GM21526 (cell line): ENCODE data around the gene OR14K1.
"Not testable (repeated sequence)": the region's sequence is repeated elsewhere in the genome, so short reads cannot be mapped to it uniquely, and the experiment has no call there.

ENCODE experiments used
- ATAC-seq: cut with Tn5 transposase; IDR thresholded peaks from one replicate; pipeline ENCODE4 v1.9.1; 2021; ENCODE audit warnings: moderate library complexity; ENCODE audit not compliant: unreplicated experiment, low FRiP score

OR14K1 gene

DNA sequence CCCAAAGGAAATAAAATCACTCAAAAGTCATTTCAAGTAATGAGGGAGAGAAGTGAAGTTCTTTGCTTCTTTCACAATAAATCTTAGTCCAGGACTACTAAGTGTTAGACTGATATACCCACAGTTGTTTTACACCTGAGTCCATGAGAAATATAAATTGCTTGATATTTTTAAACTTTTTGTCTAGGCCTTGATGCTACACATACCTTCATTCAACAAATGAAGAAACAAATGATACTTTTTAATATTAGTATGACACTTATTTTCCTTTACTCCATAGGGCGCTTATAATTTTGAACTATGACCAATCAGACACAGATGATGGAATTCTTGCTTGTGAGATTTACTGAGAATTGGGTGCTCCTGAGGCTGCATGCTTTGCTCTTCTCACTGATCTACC is at the start of gene OR14K1:
OR14K1 (plus strand) TSS at position 301 of the 400 bp plus-strand sequence; CDS start at position 301, 0 bp downstream.
- no peak for ATAC-seq

DNA sequence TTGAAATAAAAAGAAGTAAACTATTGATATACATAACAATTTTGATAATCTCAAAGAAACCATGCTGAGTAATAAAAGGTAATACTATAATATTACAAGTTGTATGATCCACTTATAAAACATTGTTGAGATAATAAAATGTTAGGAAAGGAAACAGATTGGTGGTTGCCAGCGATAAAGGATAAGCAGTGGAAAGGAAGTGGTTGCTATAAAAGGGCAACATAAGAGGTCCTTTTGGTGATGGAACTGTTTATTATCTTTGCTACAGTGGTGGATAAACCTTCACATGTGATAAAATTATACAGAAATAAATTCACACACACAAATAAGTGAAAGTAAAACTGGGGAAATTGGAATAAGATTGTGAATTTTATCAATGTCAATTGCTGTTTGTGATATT is 37.1 kb upstream of the OR14K1 start:
- no peak for ATAC-seq

DNA sequence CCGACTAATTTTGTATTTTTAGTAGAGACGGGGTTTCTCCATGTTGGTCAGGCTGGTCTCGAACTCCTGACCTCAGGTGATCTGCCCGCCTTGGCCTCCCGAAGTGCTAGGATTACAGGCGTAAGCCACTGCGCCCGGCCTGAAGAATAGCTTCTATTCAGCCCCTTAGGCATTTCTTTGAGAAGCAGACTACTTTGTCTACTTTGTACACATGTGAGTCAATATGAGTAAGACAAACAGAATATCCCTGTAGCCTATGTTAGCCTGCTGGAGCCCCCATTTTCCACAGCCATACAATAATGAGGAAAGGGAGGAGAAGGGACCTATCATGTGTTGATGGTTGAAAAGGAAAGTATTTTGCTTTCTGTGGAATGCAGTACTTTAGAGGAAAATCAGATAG is 27.7 kb upstream of the OR14K1 start:
- not testable (repeated sequence) for ATAC-seq

DNA sequence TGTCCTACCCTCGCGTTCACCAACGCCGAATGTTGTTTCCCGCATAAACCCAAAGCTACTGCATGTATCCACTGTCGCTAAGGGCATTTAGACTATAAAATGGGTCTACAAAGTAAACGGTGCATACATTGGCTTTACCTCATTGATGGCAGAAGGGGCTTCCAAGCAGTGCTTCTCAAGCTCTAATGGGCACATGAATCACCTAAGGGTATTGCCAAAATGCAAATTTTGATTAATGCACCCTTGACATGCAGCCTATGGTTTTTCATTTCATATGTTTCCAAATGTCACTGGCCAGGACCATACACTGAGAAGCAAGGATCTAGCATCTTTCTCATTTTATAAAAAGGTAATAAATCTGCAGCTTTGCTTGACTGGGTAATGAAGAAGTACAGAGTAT is 24.7 kb upstream of the OR14K1 start:
- no peak for ATAC-seq

- ATAC-seq, result no peak
Observed at GRCh38 chr1:247716546-247716945, 21.9 kb upstream of the OR14K1 start, which contains the start of gene OR6F1. TSS of gene OR6F1 (minus strand) at chr1:247716646. CDS start at chr1:247712755, 3,891 bp downstream.

GRCh38 chr1:247721222-247721621 is 17.2 kb upstream of the OR14K1 start:
- ATAC-seq, result no peak

DNA sequence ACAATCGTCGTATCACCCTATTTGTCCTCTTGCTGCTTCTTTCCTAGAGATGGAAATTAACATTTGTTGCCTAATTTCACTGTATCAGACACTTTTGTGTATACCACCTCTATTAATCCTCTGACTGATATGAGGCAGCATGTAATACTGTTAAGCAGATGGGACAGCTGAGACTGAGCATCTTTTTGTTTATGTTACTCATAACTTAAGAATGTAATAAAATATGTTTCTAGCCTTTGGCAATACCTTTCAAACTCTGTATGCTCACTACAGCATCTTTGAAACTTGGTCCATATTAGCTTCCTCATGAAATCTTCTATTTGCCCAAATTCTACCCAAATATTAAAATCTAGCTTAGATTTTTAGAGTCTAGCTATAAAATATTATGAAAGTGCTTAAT is 2.3 kb downstream of the OR14K1 start:
- no peak for ATAC-seq

DNA sequence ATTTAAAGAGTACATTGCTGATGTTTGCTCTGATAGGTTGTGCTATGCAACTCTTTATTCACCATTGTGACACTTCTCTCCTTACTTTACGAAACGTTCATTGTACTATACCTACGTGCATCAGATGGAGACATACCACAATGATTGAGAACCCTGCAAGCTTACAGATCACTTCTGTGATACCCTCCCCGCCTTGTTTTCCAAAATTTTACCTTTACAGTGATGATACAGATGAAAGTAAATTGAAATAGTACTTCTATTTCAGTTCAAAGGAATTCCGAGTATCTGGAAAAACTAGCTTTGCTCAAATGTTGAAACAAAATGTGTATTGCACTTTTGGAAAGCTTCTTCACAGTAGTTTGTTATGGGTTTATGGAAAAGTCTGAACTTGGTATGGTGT is 3.3 kb downstream of the OR14K1 start:
- no peak for ATAC-seq

GRCh38 chr1:247742215-247742760 is 3.9 kb downstream of the OR14K1 start:
- ATAC-seq, result not testable (repeated sequence)

DNA sequence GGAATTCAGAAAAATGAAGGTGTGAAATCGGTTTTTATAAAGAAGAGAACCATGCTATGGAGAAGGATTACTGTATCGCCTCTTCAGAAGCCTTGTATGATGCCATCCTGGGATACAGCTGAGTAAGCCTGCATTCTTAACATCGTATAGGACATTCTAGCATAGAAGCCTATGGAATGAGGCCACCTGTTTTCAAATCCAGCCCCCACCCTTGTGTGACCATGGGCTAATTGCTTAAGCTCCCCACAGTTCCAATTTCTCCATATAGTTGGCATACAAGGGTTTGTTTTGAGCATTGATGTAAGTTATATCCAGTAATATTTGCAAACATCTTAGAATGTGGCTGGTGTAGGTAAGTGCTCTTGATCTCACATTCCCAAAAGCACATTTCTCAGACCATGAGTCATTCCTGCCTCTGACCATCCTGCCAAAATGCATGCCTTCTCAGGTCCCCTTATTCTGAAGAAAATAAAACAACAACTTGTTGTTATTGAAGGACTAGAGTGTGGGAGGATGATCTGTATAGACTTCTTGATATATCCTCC is 8.0 kb downstream of the OR14K1 start:
- ATAC-seq, result no peak

- no peak for ATAC-seq
Observed at GRCh38 chr1:247747616-247748015, 9.2 kb downstream of the OR14K1 start.

DNA sequence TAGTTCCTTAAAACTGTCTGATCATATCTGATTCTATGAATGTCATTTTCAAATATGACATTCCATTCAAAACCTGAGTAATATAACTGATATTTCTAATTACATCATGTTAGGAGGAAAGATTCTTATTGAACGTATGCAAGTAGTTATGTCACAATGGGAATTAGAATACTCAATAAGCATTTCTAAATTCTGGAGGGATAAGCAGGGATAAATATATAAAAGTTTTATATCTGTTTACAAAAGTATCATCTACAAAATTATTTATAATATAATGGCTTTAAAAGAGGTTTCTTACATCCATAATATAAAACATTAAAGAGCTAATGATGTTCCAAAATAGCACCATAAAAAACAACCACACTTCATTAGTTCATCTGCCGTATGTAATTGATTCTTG is 9.6 kb downstream of the OR14K1 start, which contains the start of gene OR14A2:
OR14A2 (minus strand) TSS at position 101 of the 400 bp plus-strand sequence.
- no peak for ATAC-seq

- ATAC-seq, result no peak
Observed at GRCh38 chr1:247749870-247750269, 11.5 kb downstream of the OR14K1 start.

- not testable (repeated sequence) for ATAC-seq
Observed at GRCh38 chr1:247754311-247754710, 15.9 kb downstream of the OR14K1 start.

DNA sequence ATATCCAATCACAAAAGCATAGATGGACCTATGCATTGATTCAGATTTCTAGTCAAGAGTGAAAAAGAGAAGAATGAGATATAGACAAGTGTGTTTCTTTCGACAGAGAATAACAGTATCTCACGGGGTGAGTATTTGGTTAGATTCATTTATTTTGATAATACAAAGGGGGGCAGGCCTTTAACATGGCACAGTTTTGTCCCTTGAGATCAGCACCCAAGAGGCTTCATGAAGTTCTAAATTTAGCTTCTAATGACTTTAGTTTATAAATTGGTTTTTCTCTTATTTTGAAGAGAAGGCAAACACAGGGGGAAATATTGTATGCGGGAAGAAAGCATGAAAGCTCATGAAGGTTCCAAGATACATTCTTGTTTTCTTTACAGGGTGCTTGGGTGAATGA is 22.0 kb downstream of the OR14K1 start, which contains the start of gene OR1C1:
OR1C1 (minus strand) TSS at position 101 of the 400 bp plus-strand sequence. CDS start 2,150 bp downstream, outside the sequence.
- no peak for ATAC-seq

GRCh38 chr1:247769603-247770002 is 31.2 kb downstream of the OR14K1 start:
- ATAC-seq, result no peak
